ENCODE measurements around the gene ANTXRL.
"Not testable (repeated sequence)": the region's sequence is repeated elsewhere in the genome, so short reads cannot be mapped to it uniquely, and the experiment has no call there.

Gene ANTXRL

DNA sequence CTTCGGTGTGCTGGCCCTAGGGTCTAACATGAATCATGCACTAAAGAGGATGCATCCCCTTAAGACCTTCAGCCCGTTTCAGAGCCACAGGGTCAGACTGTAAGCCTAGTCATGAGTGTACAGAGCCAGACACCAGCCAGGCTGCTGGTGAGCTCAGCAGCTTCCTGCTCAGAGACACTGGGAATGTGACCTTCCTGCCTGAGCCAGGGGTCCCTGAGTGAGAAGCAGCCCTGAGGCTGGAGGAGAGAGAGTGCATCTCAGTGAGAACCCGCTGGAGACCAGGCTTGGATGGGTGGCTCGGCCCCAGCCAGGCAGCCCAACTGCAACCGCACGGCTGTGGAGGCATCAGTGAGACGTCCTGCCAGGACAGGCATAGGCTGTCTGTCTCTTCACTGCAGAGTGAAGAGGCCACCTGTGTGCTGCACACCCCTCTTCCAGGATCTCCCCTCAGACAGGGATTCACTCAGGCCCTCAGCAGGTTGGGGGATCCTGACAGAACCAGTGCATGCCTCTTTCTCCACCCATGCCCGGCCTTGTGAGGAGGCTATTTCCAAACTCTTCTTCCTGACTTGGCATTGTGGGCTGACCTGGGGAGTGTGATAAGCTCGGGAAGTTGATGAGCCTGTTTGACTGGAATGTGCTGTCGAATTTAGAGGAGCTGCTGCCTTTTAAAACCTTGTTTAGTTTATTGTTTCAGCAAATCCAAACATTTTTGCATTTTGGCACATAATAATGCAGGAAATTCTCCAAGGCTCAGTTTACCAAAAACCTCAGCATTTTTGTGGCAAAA, 28.5 kb downstream of the ANTXRL start:
- DNase-seq (ENCODE audit: low spot score in 2 of 2); H3K9me3 Mint-ChIP-seq; H3K36me3 Mint-ChIP-seq; H3K4me1 Mint-ChIP-seq; ATAC-seq; H3K4me3 Mint-ChIP-seq: not testable (repeated sequence)
- H3K27ac Mint-ChIP-seq: peak overlapping the region; percentile 57

DNA sequence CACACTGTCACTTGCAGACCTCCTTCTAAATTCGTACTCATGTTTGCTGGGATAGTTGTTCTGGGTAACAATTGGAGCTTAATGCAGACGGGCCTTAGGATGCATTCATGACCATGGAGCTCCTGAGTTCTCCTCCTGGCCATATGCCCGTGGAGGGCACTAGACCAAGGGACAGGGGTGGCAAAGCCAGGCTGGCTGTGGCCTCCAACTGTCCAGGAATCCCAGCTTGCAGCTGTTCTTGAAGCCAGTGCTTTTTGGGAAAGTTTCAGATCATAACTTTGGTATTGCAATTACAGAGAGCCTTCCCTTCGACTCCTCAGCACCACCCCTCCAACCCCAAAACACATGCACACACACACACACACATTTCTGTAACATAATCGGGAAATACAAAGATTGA, 30.6 kb downstream of the ANTXRL start:
- Mint-ChIP-seq H3K27ac (no peak overlapping the region), H3K9me3 (no peaks in the 10 kb centered on the region), H3K36me3 (no peaks in the 10 kb centered on the region), H3K4me1 (no peaks in the 10 kb centered on the region), H3K4me3 (no peak overlapping the region)
- no peak for ATAC-seq
- DNase-seq (ENCODE audit: low spot score in 2 of 2): no peak

DNA sequence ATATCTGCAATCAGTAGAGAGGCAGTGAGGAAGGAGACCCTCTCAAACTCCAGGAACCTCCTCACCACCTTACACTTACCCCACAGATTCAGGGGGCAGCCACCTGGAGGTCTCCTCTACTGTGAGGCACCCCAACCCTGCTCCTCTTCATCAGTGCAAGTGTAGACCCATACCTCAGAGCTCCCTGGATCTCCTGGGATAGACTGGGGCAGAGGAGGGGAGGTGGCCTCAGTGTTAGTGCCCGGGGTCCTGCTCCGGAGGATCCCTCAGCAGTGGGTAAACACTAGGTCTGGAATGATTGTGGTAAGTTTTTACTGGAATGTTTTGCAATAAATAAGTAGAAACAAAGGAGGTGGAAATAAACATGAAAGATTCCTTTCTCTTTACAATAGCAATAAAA, 31.1 kb downstream of the ANTXRL start:
- no peak overlapping the region for H3K27ac Mint-ChIP-seq
- H3K4me3 Mint-ChIP-seq: no peak overlapping the region
- no peaks in the 10 kb centered on the region for H3K9me3 Mint-ChIP-seq
- no peak for DNase-seq (ENCODE audit: low spot score in 2 of 2)
- H3K36me3 Mint-ChIP-seq: no peaks in the 10 kb centered on the region
- ATAC-seq: no peak
- H3K4me1 Mint-ChIP-seq: no peaks in the 10 kb centered on the region

DNA sequence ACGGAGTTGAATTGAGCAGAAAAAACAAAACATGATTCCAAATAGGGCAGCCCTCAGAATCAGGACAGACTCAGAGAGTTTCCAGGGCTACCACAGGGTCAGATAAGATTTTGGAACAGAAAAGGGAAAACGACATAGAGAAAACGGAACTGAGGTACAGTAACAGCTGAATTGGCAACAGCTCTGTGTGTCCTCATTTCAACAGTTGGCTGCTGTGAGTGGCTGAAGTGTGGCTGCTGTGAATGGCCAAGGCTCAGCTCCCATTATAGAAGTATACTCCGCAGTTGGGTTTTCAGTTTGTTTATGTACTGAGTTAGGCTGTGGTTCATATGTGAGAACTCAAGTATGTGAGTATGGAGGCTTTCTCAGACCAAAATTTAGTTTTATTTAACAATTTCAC, 32.0 kb downstream of the ANTXRL start:
- no peak overlapping the region for H3K27ac Mint-ChIP-seq
- H3K36me3 Mint-ChIP-seq: no peaks in the 10 kb centered on the region
- no peak for DNase-seq (ENCODE audit: low spot score in 2 of 2)
- ATAC-seq: no peak
- no peaks in the 10 kb centered on the region for H3K9me3 Mint-ChIP-seq
- no peaks in the 10 kb centered on the region for H3K4me1 Mint-ChIP-seq
- H3K4me3 Mint-ChIP-seq: no peak overlapping the region

DNA sequence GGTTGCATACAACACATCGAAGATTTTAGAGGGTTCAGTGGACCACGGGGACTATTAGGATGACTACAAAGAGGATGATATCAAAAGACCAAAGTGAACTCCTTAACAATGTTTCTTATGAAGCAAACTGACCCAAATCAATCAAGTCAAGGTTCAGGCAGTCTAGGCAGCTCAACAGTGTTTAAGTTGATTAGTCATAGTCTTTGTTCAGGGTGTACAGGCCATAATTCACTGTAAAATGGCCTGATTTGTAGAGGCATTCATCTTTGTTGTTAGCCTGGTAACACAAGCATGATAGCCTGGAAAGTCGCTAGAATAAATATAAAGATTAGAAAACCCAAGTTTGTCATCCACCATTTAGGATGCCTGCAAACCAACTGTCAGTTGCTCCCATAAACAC, 32.6 kb downstream of the ANTXRL start:
- ATAC-seq (no peak), DNase-seq (ENCODE audit: low spot score in 2 of 2) (no peak)
- Mint-ChIP-seq H3K27ac (no peak overlapping the region), H3K4me1 (no peaks in the 10 kb centered on the region), H3K36me3 (no peaks in the 10 kb centered on the region), H3K4me3 (no peak overlapping the region), H3K9me3 (no peaks in the 10 kb centered on the region)

DNA sequence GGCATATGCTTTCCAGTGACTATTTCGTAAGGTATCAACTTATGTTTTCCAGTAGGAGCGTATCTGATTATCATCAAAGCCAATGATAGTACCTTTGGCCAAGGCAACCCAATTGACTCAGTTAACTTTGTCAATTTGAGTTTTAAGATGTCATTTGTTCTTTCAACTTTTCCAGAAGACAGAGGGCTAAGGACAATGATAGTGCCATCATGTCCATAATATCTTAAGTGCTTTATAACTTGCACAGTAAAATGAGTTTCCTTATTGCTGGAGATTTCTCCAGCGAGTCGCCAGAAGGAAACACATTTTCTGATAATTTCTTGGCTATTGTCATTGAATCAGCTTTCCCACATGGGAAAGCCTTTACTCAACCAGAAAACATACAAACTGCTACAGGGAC, 35.0 kb downstream of the ANTXRL start:
- Mint-ChIP-seq H3K36me3 (no peaks in the 10 kb centered on the region), H3K4me1 (no peaks in the 10 kb centered on the region), H3K4me3 (no peak overlapping the region), H3K9me3 (no peaks in the 10 kb centered on the region), H3K27ac (no peak overlapping the region)
- no peak for ATAC-seq
- no peak for DNase-seq (ENCODE audit: low spot score in 2 of 2)

DNA sequence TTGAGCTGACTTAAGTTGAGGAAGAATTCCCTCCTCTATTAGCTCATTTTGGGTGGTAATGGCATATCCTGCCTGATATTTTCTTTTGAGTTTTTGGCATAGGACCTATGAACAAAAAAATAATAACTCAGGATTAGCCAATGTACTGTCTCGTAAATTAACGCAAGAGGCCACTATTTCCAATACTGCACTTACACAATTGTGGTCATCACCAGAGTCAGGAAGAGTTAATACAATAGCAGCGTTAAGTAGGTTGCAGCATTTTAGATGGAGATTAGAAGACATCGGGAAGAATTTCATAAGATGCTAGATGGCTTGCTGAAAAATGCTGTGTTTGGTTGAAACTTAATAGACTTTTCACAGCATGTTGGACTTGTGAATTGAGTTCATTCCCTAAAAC, 36.4 kb downstream of the ANTXRL start:
- DNase-seq (ENCODE audit: low spot score in 2 of 2): no peak
- no peak for ATAC-seq
- H3K27ac Mint-ChIP-seq: no peak overlapping the region
- no peak overlapping the region for H3K4me3 Mint-ChIP-seq
- H3K4me1 Mint-ChIP-seq: peaks cover 6% of the 10 kb centered on the region
- no peaks in the 10 kb centered on the region for H3K9me3 Mint-ChIP-seq
- no peaks in the 10 kb centered on the region for H3K36me3 Mint-ChIP-seq

DNA sequence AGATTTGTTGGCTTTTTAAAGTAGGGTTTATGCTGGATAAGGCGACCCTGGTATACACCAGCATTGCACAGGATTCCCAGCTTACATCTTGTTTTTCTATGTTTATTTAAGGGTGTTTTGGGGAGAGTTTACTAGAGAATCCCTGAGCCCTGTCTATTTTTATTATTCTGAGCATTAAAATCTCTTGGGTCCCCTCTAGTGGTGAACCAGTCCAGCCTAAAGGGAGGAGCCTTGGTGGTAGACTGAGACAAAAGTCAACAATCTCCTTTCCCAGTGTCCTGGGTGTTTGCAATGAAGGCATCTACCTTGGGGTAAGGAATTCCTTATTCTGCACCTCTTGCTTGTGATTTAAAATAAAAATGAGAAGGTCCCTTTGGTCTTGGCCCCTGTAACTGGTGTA, 38.2 kb downstream of the ANTXRL start:
- H3K9me3 Mint-ChIP-seq: no peaks in the 10 kb centered on the region
- peaks cover 6% of the 10 kb centered on the region for H3K4me1 Mint-ChIP-seq
- H3K4me3 Mint-ChIP-seq: no peak overlapping the region
- no peak for DNase-seq (ENCODE audit: low spot score in 2 of 2)
- no peak for ATAC-seq
- H3K36me3 Mint-ChIP-seq: no peaks in the 10 kb centered on the region
- no peak overlapping the region for H3K27ac Mint-ChIP-seq

DNA sequence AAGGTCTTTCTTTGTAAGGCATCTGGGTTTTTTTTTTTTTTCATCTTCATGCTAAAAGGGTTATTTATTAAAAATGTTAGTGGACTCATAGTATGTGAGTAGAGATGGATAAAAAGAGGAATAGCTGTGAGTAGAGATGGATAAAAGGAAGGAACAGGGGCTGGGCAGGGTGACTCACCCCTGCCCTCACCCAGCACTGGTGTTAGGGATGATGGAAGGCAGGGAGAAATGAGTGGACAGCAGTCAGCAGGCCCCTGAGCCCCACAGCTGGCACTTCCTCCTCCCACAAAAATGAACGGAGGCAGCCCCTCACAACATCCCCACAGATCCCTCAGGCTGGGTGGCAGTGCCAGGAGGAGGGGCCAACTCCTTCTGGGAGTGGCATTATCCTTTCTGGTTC, 39.3 kb downstream of the ANTXRL start:
- Mint-ChIP-seq H3K4me3 (no peak overlapping the region), H3K9me3 (no peaks in the 10 kb centered on the region), H3K4me1 (peaks cover 12% of the 10 kb centered on the region), H3K36me3 (no peaks in the 10 kb centered on the region), H3K27ac (peak overlapping the region; percentile 53)
- ATAC-seq: no peak
- DNase-seq (ENCODE audit: low spot score in 2 of 2): no peak

DNA sequence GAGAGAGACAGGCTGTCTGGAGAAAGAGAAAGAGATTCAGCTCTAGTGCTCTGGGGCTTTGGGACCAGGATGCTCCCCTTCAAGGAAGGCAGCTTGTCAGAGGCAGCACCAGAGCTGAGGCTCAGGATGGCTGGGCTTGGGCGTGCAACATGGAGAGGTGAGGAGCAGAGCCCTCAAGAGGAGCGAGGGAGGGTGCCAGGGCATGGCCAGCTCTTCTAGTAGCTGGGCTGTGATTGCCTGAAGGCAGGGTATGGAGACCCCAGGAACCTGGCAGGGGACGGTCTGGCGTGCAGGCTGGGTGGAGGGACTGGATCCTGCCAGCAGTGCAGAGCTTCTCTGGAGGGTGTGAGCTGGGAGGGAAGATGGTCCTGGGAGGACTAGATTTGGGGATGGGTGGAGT, 40.2 kb downstream of the ANTXRL start:
- ATAC-seq: no peak

DNA sequence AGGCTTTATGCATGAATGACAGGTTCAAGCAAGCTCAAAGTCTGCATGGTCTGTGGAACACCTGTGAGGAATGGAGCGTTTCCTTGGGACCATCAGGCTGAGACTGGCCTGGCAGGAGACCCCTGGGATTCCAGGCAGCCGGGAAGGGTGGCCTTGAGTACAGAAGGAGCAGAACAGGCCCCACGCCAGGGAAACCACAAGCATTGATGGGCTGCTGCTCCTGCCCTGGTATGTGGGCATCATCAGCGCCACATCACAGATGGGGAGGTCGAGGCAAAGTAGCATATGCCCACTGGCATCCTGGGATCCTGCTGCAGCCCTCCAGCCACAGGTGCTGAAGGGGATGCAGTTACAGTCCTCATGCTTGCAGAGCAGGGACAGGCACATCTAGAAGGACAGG, 40.9 kb downstream of the ANTXRL start:
- no peaks in the 10 kb centered on the region for H3K36me3 Mint-ChIP-seq
- ATAC-seq (no peak), DNase-seq (ENCODE audit: low spot score in 2 of 2) (no peak)
- H3K4me3 Mint-ChIP-seq: no peak overlapping the region
- H3K9me3 Mint-ChIP-seq: no peaks in the 10 kb centered on the region
- H3K27ac Mint-ChIP-seq: no peak overlapping the region
- peaks cover 15% of the 10 kb centered on the region for H3K4me1 Mint-ChIP-seq

More for the DNA sequence above, 40.2 kb downstream of the ANTXRL start:
- Mint-ChIP-seq H3K4me3 (no peak overlapping the region), H3K36me3 (no peaks in the 10 kb centered on the region), H3K27ac (peak overlapping the region; percentile 53), H3K4me1 (peaks cover 15% of the 10 kb centered on the region), H3K9me3 (no peaks in the 10 kb centered on the region)
- DNase-seq (ENCODE audit: low spot score in 2 of 2): no peak

DNA sequence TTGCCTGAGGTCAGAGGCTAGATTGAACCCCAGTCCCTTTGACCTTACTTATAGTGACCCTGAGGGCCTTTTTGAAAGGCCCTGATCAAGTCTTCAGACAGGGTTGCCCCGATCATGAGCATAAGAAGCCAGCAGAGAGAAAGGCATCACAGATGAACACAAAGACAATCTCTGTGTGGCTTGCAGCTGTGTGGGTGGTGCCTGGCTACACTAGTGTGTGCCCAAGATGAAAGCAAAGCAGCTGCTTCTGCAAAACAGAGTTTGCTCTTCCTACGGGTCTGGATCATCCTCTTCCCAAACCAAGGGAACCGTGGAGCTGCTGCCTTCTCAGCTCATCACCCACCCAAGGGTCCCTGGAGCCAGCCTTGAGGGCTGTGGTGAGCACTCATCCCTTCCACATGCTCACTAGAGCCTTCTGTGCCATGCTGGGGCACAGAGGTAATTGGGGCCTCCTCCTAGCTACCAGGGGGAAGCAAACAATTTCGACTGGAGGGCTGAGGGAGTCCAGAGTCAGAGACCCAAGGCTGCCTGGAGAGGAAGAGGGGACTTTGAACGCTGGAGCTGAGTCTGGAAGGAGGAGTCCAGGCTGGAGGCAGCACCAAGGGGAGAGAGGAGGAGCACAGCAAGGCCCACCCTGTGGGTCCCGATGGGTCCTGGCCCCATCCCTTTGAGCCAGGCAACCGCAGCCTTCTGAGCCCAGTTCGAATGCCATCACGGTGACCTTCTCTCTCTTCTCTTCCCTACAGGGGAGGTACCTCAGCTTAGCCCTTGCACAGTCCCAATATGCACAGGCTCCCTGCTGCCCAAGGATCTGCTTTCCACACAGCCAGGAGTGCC, 42.3 kb downstream of the ANTXRL start:
- H3K9me3 Mint-ChIP-seq: no peaks in the 10 kb centered on the region
- ATAC-seq (peak; percentile 22), DNase-seq (ENCODE audit: low spot score in 2 of 2) (no peak)
- H3K36me3 Mint-ChIP-seq: no peaks in the 10 kb centered on the region
- H3K27ac Mint-ChIP-seq: no peak overlapping the region
- H3K4me3 Mint-ChIP-seq: no peak overlapping the region
- H3K4me1 Mint-ChIP-seq: peaks cover 15% of the 10 kb centered on the region

DNA sequence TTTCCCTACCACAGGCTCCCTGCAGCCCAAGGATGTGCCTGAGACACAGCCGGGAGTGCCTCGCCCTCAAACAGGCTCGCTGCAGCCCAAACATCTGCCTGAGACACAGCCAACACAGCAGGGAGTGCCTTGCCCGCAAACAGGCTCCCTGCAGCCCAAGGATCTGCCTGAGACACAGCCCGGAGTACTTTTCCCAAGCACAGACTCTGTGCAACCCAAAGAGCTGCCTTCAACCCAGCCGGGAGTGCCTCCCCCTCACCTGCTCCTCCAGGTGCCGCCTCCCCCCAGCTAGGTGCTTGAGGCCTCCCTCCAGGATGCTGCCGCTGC, 42.9 kb downstream of the ANTXRL start:
- peaks cover 15% of the 10 kb centered on the region for H3K4me1 Mint-ChIP-seq
- DNase-seq (ENCODE audit: low spot score in 2 of 2) (no peak), ATAC-seq (no peak)
- no peak overlapping the region for H3K4me3 Mint-ChIP-seq
- no peak overlapping the region for H3K27ac Mint-ChIP-seq
- no peaks in the 10 kb centered on the region for H3K36me3 Mint-ChIP-seq
- H3K9me3 Mint-ChIP-seq: no peaks in the 10 kb centered on the region

DNA sequence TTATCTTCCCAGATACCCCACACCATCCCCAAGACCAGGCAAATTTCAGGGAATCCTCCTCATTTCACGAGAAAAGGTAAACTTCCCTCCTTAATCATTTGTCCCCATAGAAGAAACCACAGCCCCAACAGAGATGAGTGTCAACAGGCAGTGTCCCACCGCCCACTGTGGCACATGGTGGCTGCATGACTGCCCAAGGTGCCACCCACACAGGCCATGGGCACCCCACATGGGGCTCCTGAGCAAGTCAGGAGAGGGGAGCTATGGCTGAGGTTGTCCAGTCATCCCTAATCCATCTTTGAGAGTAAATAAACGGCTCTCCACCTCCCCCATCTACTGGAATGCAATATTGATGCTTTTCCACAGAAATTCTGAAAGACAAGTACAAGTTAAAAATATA, 44.1 kb downstream of the ANTXRL start:
- DNase-seq (ENCODE audit: low spot score in 2 of 2): no peak
- H3K36me3 Mint-ChIP-seq: no peaks in the 10 kb centered on the region
- H3K27ac Mint-ChIP-seq: no peak overlapping the region
- no peaks in the 10 kb centered on the region for H3K9me3 Mint-ChIP-seq
- peaks cover 15% of the 10 kb centered on the region for H3K4me1 Mint-ChIP-seq
- H3K4me3 Mint-ChIP-seq: no peak overlapping the region
- peak; percentile 45 for ATAC-seq

DNA sequence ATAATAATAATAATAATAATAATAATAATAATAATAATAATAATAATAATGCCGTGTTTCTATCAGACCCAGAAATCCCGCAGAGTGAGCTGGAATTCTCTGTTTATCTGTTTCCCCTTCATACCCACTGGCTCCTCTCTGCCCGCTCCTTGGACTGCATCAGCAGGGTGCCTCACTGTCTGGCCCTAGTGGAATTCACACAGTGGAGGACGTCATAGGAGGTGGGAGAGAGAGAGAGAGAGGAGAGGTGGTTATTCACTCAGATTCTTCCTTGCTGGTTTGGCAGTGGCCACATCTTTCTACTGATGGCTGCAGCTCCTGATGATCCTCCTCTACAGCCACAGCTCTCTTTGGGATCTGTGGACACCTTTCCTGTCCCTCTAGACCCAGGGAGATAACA, 78.7 kb downstream of the ANTXRL start:
- not testable (repeated sequence) for ATAC-seq; H3K4me1 Mint-ChIP-seq; H3K9me3 Mint-ChIP-seq; DNase-seq (ENCODE audit: low spot score in 2 of 2); H3K4me3 Mint-ChIP-seq; H3K36me3 Mint-ChIP-seq; H3K27ac Mint-ChIP-seq

DNA sequence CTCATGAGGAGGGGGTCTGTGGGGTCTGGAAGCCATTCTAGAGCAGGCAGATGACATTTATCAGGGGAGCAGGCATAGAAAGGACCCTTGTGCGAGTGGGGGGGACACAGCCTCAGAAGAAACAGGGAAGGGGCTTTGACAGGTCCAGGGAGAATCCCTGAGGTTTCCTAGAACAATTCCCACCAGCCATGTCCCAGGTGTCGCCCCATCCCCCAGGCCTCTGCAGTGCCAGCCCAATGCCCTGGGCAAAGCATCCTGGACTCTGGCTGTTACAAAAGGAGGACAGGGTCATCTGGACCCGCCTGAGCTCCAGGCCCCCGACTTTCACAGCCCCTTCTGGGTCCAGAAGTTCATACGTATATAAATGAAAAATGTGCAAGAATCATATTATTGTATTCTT, 80.4 kb downstream of the ANTXRL start:
- not testable (repeated sequence) for H3K4me3 Mint-ChIP-seq; H3K9me3 Mint-ChIP-seq; H3K36me3 Mint-ChIP-seq; H3K27ac Mint-ChIP-seq; H3K4me1 Mint-ChIP-seq; ATAC-seq; DNase-seq (ENCODE audit: low spot score in 2 of 2)
